GM21423 (cell line): ENCODE results near the gene USPL1.

Experiments
- ATAC-seq: cut with Tn5 transposase; IDR thresholded peaks from one replicate; pipeline ENCODE4 v1.9.1; 2021; ENCODE audit warnings: mild to moderate bottlenecking, moderate library complexity; ENCODE audit not compliant: unreplicated experiment

Gene USPL1

DNA sequence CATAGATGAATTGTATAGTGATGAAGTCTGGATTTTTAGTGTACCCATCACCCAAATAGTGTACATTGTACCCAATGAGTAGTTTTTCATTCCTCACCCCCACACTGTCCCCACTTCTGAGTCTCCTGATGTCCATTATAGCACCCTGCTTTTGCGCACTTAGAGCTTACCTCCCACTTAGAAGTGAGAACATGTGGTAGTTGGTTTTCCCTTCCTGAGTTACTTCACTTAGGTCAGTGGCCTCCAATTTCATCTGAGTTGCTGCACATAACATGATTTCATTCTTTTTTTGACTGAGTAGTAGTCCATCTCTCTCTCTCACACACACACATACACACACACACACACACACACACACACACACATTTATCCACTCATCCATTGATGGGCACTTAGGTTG, 74.4 kb downstream of the USPL1 start:
- ATAC-seq, result no peak

- ATAC-seq, result no peak
These were observed 78.8 kb downstream of the USPL1 start for GRCh38 chr13:30696278-30697176.

GRCh38 chr13:30697177-30697953, 79.6 kb downstream of the USPL1 start:
- ATAC-seq, result no peak

DNA sequence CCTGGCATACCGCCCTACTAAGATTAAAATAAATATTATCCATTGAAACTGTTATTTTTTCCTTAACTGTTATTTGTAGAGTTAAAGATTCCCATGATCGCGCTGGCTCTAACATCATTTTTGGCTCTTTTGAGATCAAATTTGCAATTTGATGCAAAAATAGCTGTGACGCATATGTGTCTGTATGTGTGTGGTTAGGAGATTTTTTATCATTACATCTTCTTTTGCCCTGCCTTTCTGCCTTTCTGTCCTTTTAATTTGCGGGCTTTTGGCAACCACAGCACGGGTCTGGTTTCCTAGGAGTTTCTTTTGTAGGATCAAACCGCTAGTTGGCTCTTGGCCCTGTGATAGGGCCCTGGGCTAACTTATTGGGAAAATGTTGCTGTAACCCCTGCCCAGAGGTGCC, 80.3 kb downstream of the USPL1 start:
- no peak for ATAC-seq

DNA sequence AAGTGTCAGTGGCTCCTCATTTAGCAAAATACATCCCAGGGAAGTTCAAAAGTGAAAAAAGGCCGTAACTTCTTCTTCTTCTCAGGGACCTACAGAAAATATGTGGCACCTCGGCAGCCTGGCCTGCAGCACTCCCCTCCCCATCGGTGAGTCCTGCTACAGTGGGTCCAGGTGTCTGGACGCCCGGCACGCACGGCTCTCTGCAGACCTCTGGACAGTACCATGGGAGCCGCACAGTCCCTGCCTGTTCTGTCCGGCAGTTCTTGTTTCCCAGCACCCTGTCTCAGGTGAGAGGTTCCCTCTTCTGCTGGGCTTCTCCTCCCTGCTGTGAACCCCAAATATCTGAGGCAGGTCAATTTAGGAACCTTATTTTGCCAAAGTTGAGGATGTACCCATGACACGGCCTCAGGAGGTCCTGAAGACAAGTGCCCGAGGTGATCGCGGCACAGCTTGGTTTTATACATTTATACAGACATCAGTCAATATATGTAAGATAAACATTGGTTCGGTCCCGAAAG, 80.8 kb downstream of the USPL1 start:
- no peak for ATAC-seq

GRCh38 chr13:30700364-30700763, 82.6 kb downstream of the USPL1 start:
- no peak for ATAC-seq

GRCh38 chr13:30702006-30702405, 84.3 kb downstream of the USPL1 start:
- no peak for ATAC-seq

DNA sequence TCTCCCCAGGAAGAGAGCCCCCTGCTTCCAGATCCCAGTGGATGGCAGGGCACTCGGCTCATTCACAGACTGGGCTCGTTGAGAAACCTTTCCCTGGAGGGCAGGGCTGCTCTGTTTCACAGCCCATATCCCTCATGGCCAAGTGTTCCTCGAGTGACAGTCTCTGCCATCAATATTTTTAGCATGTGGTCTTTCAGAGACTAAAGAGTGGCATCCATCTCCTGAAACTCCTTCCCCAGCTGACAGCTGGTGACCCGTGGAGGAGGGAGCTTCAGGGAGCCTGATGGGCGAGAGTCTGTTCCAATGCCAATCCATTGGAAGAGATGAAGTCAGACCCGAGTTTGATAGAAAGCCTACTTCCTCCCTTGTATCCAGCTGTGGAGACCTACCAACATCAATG, 86.9 kb downstream of the USPL1 start:
- ATAC-seq, result no peak

- no peak for ATAC-seq
These were observed 88.0 kb downstream of the USPL1 start for GRCh38 chr13:30705680-30706079.

DNA sequence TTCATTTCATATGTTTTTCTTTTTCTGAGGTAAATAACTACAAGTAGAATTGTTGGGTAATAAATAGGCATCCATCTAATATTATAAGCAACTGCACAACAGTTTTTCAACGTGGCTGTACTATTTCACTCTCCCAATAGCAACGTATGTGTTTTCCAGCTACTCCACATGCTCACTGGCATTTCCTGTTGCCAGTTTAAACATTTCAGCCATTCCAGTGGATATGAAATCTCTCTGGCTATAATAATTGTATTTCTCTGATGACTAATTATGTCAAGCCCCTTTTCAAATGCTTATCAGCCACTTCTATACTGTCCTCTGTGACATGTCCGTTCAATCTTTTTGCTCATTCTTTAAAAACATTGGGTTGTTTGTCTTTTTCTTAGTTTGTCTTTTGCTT, 90.8 kb downstream of the USPL1 start:
- ATAC-seq, result no peak
